OCI-LY1 (cell line): ENCODE data around the gene UPK3A.

Experiments
- EZH2 ChIP-seq: fragments of 200-600 bp; sonication (generic), shearing (Covaris generic); IDR thresholded peaks from 2 replicates; pipeline ENCODE4 v1.8.0; 2017; ENCODE audit warnings: borderline replicate concordance, mixed run types, mild to moderate bottlenecking, antibody characterized with exemption, low read length, moderate library complexity, mixed read lengths
- TF ChIP-seq, protein P1 (sequence below): fragments of 200-600 bp; sonication (generic), shearing (Covaris generic); IDR thresholded peaks from 2 replicates; pipeline ENCODE4 v1.5.1; 2017; ENCODE audit warnings: mild to moderate bottlenecking, antibody characterized with exemption, low read length, moderate library complexity, mixed read lengths

DNA sequence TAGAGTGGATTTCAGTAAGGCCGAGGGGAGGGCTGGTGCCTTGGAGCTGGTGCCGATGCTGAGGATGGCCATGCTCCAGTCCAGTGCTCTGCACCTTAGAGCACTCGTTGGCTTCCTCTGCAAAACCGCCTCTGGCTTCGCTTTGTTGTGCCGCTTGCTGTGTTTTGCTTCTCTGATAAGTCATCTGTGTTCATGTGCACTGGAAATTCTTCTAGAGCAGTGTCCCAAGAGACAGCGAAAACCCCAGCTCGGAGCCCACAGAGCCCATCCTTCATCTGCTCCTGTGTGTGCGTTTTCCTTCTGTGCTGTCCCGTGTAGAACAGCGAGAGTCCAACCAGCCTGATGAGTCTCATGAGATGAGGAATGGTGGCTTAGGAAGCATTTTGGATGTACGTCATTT is 37.1 kb downstream of the UPK3A start:
- TF ChIP-seq, protein P1, sequence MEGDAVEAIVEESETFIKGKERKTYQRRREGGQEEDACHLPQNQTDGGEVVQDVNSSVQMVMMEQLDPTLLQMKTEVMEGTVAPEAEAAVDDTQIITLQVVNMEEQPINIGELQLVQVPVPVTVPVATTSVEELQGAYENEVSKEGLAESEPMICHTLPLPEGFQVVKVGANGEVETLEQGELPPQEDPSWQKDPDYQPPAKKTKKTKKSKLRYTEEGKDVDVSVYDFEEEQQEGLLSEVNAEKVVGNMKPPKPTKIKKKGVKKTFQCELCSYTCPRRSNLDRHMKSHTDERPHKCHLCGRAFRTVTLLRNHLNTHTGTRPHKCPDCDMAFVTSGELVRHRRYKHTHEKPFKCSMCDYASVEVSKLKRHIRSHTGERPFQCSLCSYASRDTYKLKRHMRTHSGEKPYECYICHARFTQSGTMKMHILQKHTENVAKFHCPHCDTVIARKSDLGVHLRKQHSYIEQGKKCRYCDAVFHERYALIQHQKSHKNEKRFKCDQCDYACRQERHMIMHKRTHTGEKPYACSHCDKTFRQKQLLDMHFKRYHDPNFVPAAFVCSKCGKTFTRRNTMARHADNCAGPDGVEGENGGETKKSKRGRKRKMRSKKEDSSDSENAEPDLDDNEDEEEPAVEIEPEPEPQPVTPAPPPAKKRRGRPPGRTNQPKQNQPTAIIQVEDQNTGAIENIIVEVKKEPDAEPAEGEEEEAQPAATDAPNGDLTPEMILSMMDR = no peak
- TF ChIP-seq EZH2 = no peak
